Measurements from ENCODE around the gene COL4A2.

- TF ChIP-seq CTCF (IDR thresholded peaks at IDR 0.05) = no peak
- no peak for TF ChIP-seq POLR2A (IDR thresholded peaks at IDR 0.05)
Observed at GRCh38 chr13:110299283-110299840, 7.7 kb upstream of the COL4A2 start.
